IMR-90 (cell line): ENCODE measurements around the gene CAMK2B. TPM values are rescaled to one million over a fixed set of nuclear protein-coding genes. Genes with fewer than 3 reads are reported as not detected.

Source experiments
- ATAC-seq: fragments of 200-7000 bp; cut with Tn5 transposase; 2 replicates; pipeline ENCODE4 v1.9.1; 2020; ENCODE audit warnings: low read depth, mild to moderate bottlenecking, moderate library complexity
- BruUV-seq: library from RNA; stranded (reverse); fragments of 400-500 nt; replicated peaks from 2 replicates; lab custom pipeline; 2021; lab: Mats Ljungman, UMichigan
- CTCF ChIA-PET: fragments of 300-600 bp; formaldehyde crosslinking; extraction: SDS; loops from one replicate; lab custom pipeline; 2021; ENCODE audit warnings: antibody characterized with exemption; lab: Yijun Ruan, JAX
- POLR2A ChIA-PET: fragments of 300-600 bp; sonication (Branson Sonifier 250); formaldehyde crosslinking; loops from one replicate; lab custom pipeline; 2022; ENCODE audit warnings: antibody characterized with exemption; ENCODE audit not compliant: unreplicated experiment; lab: Charles Lee
- DNase-seq: peaks from one replicate; pipeline ENCODE4 v3.0.0; 2013
- H2AFZ ChIP-seq: replicated peaks from 2 replicates; pipeline ENCODE3; 2013; ENCODE audit warnings: low read length, mild to moderate bottlenecking; ENCODE audit not compliant: poor library complexity
- H2AK5ac ChIP-seq: 2 replicates; pipeline ENCODE4 v1.6.1; 2013; ENCODE audit warnings: low read depth, low read length, inconsistent platforms
- H2AK9ac ChIP-seq: replicated peaks from 2 replicates; pipeline ENCODE3; 2013; ENCODE audit warnings: mild to moderate bottlenecking, low read depth, low read length, moderate library complexity; ENCODE audit not compliant: poor library complexity
- H2BK120ac ChIP-seq: 2 replicates; pipeline ENCODE4 v1.6.1; 2013; ENCODE audit warnings: low read depth, low read length, inconsistent platforms
- H2BK15ac ChIP-seq: 3 replicates; pipeline ENCODE4 v1.6.1; 2013; ENCODE audit warnings: low read depth, low read length, inconsistent platforms
- H2BK20ac ChIP-seq: 2 replicates; pipeline ENCODE4 v1.6.1; 2013; ENCODE audit warnings: low read depth, mild to moderate bottlenecking, inconsistent platforms, low read length, moderate library complexity
- H2BK5ac ChIP-seq: 2 replicates; pipeline ENCODE4 v1.6.1; 2013; ENCODE audit warnings: mild to moderate bottlenecking, low read depth, low read length, inconsistent platforms; ENCODE audit not compliant: poor library complexity, severe bottlenecking
- H3K14ac ChIP-seq: replicated peaks from 2 replicates; pipeline ENCODE4 v1.6.1; 2013; ENCODE audit warnings: low read depth, low read length, inconsistent platforms
- H3K18ac ChIP-seq: 2 replicates; pipeline ENCODE4 v1.6.1; 2013; ENCODE audit warnings: low read depth, low read length, control low read depth
- H3K23ac ChIP-seq: 2 replicates; pipeline ENCODE4 v1.6.1; 2013; ENCODE audit warnings: low read depth, low read length, inconsistent platforms
- H3K27ac ChIP-seq: 2 replicates; pipeline ENCODE4 v1.5.1; 2013; ENCODE audit warnings: mild to moderate bottlenecking, control low read depth, low read length; ENCODE audit not compliant: insufficient read depth
- H3K27me3 ChIP-seq: 2 replicates; pipeline ENCODE4 v1.6.1; 2013; ENCODE audit warnings: low read length; ENCODE audit not compliant: control insufficient read depth, insufficient read depth
- H3K36me3 ChIP-seq: 2 replicates; pipeline ENCODE4 v1.6.1; 2013; ENCODE audit warnings: low read length, mixed read lengths; ENCODE audit not compliant: control insufficient read depth, insufficient read depth
- H3K4ac ChIP-seq: 2 replicates; pipeline ENCODE4 v1.6.1; 2013; ENCODE audit warnings: low read depth, low read length, inconsistent platforms
- H3K4me1 ChIP-seq: 2 replicates; pipeline ENCODE4 v1.6.1; 2013; ENCODE audit warnings: low read length, mixed read lengths; ENCODE audit not compliant: control insufficient read depth, insufficient read depth
- H3K4me2 ChIP-seq: 2 replicates; pipeline ENCODE4 v1.6.1; 2013; ENCODE audit warnings: low read depth, mild to moderate bottlenecking, control low read depth, low read length, moderate library complexity
- H3K4me3 ChIP-seq: 2 replicates; pipeline ENCODE4 v1.5.1; 2013; ENCODE audit warnings: low read depth, mild to moderate bottlenecking, control low read depth, low read length, moderate library complexity; ENCODE audit not compliant: insufficient read depth
- H3K56ac ChIP-seq: 2 replicates; pipeline ENCODE4 v1.6.1; 2013; ENCODE audit warnings: low read length, inconsistent platforms; ENCODE audit not compliant: insufficient read depth; ENCODE audit errors: extremely low read depth
- H3K79me1 ChIP-seq, 2 experiments: 2 replicates each; pipeline ENCODE4 v1.6.1; 2013; ENCODE audit warnings: low read length in 2 of 2, inconsistent platforms in 1 of 2, low read depth in 1 of 2
- H3K9ac ChIP-seq: 2 replicates; pipeline ENCODE4 v1.6.1; 2013; ENCODE audit warnings: low read depth, low read length, control low read depth
- H3K9me1 ChIP-seq: 2 replicates; pipeline ENCODE4 v1.6.1; 2013; ENCODE audit warnings: low read length, inconsistent platforms; ENCODE audit not compliant: insufficient read depth
- H3K9me3 ChIP-seq: 2 replicates; pipeline ENCODE4 v1.6.1; 2013; ENCODE audit warnings: low read length; ENCODE audit not compliant: control insufficient read depth, insufficient read depth
- H4K20me1 ChIP-seq: 2 replicates; pipeline ENCODE4 v1.6.1; 2013; ENCODE audit warnings: low read length, inconsistent platforms; ENCODE audit not compliant: insufficient read depth
- H4K5ac ChIP-seq: 2 replicates; pipeline ENCODE4 v1.6.1; 2013; ENCODE audit warnings: mild to moderate bottlenecking, low read depth, low read length, control low read depth
- H4K8ac ChIP-seq, 2 experiments: 2 replicates each; pipeline ENCODE4 v1.6.1; 2013; ENCODE audit warnings: low read depth in 2 of 2, low read length in 2 of 2, control low read depth in 1 of 2, inconsistent platforms in 1 of 2
- H4K91ac ChIP-seq: 2 replicates; pipeline ENCODE4 v1.6.1; 2013; ENCODE audit warnings: low read depth, low read length, inconsistent platforms; ENCODE audit not compliant: insufficient read depth
- CHD1 ChIP-seq: IDR thresholded peaks from 2 replicates; pipeline ENCODE4 v1.6.1; 2012; ENCODE audit warnings: low read depth, low read length, improper control_type of control experiment
- MXI1 ChIP-seq: IDR thresholded peaks from 2 replicates; pipeline ENCODE4 v1.6.1; 2012; ENCODE audit warnings: low read depth, mild to moderate bottlenecking, low read length, moderate library complexity, borderline replicate concordance
- NFE2L2 ChIP-seq: fragments of 150-350 bp; IDR thresholded peaks from 2 replicates; pipeline ENCODE4 v1.6.1; 2016; ENCODE audit warnings: low read depth, mild to moderate bottlenecking, low read length
- RAD21 ChIP-seq: IDR thresholded peaks from 2 replicates; pipeline ENCODE4 v1.6.1; 2012; ENCODE audit warnings: low read length, improper control_type of control experiment
- RFX5 ChIP-seq: IDR thresholded peaks from 2 replicates; pipeline ENCODE4 v1.8.0; 2012; ENCODE audit warnings: low read depth, mild to moderate bottlenecking, low read length, moderate library complexity
- SMC3 ChIP-seq: fragments of 150-350 bp; IDR thresholded peaks from 2 replicates; pipeline ENCODE4 v1.6.1; 2016; ENCODE audit warnings: low read depth, mild to moderate bottlenecking, antibody characterized with exemption, low read length, moderate library complexity
- WGBS, 2 experiments: methylation state at CpG; one replicate each; pipeline versions ENCODE4 v1.1.5 to v1.1.7; 2013; ENCODE audit warnings: missing lambda C conversion rate in 2 of 2; ENCODE audit not compliant: insufficient read length in 1 of 2; ENCODE audit errors: extremely low coverage in 2 of 2; 5-methylcytosine and 5-hydroxymethylcytosine counted together
- dilution Hi-C: fragments of 300-500 bp; cut with HindIII; formaldehyde crosslinking; loops from one replicate; pipeline ENCODE4 v1.14.3; 2018; ENCODE audit warnings: low sequenced_read_pairs; ENCODE audit not compliant: unreplicated experiment
- in situ Hi-C: fragments of 300-500 bp; cut with MboI; formaldehyde crosslinking; loops from 3 replicates; pipeline ENCODE4 v1.14.3; 2019; ENCODE audit warnings: low sequenced_read_pairs, inconsistent platforms, mixed read lengths
- intact Hi-C: fragments of 100-400 bp; cut with micrococcal nuclease; formaldehyde crosslinking; loops from 2 replicates; pipeline ENCODE4 v1.10.0; 2022
- polyA plus RNA-seq, 3 experiments: library from polyadenylated mRNA; depleted of rRNA; stranded (reverse); fragments of >200 nt; gene quantifications; 2 replicates each; pipeline ENCODE4 v1.2.3, GENCODE V29; 2012; ENCODE audit warnings: low replicate concordance in 1 of 3
- total RNA-seq: library from RNA; depleted of rRNA; stranded (reverse); fragments of >200 nt; gene quantifications from 2 replicates; pipeline ENCODE4 v1.2.3, GENCODE V29; 2012
- TF ChIP-seq, protein P1 (sequence below): fragments of 150-350 bp; IDR thresholded peaks from 2 replicates; pipeline ENCODE4 v1.6.1; 2016; ENCODE audit warnings: low read depth, mild to moderate bottlenecking, low read length, moderate library complexity, borderline replicate concordance

Gene CAMK2B
- total and polyA plus RNA-seq, 2 of the 4 experiments (the other 2 are of a cell fraction): 0.18 to 0.36 TPM

DNA sequence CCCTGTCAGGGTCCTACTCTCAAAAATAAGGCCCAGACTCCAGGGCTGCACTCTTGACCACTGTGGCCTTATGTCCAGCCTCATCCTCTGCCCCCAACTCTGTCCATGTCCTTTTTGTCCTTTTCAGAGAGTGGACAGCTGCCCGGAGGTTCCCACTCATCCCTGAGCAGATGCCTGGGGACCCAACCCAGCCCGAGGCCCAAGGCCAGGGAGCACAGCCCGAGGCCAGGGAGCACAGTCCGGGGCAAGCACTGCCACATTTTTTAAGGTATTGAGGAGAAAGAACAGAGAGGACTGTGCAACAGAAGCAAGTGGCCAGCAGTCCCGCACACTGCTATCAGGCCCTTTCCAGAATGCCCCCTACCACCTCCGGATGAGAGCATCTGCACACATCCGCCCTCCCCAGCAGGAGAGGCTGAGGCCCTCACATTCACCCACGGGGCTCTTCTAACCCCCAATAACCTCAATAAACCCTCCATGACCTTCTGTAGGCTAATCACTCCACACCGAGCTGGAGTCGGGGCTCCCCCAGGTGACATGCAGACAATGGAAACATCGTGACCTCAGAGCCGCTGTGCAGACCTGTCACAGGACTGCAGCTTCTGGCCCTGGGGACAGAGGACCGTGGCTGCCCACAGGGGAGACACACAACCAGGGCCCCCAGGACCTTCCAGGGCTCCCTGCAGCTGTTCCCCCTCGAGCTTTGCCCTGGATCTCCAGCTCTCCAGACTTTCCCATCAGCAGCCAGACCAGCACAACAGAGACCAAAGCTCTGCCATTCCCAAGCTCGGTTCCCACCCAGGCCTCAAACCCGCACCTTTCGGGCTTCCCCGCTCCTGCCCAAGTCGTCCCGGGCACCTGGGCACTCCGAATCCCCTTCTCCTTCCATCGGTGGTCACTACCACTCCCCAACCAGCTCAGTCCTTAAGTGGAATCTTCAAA is 51.4 kb downstream of the CAMK2B start:
- dilution Hi-C loops: no loop called here
- TF ChIP-seq CHD1 (no peak), RFX5 (no peak), NFE2L2 (no peak), SMC3 (no peak), MXI1 (no peak), RAD21 (no peak)
- TF ChIP-seq, protein P1, sequence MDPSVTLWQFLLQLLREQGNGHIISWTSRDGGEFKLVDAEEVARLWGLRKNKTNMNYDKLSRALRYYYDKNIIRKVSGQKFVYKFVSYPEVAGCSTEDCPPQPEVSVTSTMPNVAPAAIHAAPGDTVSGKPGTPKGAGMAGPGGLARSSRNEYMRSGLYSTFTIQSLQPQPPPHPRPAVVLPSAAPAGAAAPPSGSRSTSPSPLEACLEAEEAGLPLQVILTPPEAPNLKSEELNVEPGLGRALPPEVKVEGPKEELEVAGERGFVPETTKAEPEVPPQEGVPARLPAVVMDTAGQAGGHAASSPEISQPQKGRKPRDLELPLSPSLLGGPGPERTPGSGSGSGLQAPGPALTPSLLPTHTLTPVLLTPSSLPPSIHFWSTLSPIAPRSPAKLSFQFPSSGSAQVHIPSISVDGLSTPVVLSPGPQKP: no peak

More for the DNA sequence above, 51.4 kb downstream of the CAMK2B start:
- Histone ChIP-seq H4K8ac (no peak overlapping the region), H4K20me1 (no peaks in the 10 kb centered on the region), H3K18ac (no peak overlapping the region), H2AK9ac (peak overlapping the region; percentile 16), H3K27me3 (peaks cover 38% of the 10 kb centered on the region), H2AFZ (no peak overlapping the region), H3K4me3 (no peak overlapping the region), H3K9me3 (no peaks in the 10 kb centered on the region), H3K4ac (no peak overlapping the region), H2BK5ac (no peak overlapping the region), H3K56ac (no peak overlapping the region), H3K9ac (no peak overlapping the region), H2BK20ac (no peak overlapping the region), H4K5ac (no peak overlapping the region), H3K4me2 (no peak overlapping the region), H3K4me1 (no peaks in the 10 kb centered on the region; the same call in 1 of the 2 replicates), H3K79me1 (no peaks in the 10 kb centered on the region), H4K91ac (no peak overlapping the region), H3K27ac (no peak overlapping the region), H3K23ac (no peak overlapping the region), H3K9me1 (0 out of 2 replicates have a peak, but pooled peaks cover 2% of the 10 kb centered on the region), H3K14ac (no peak overlapping the region), H2BK120ac (no peak overlapping the region), H3K36me3 (no peaks in the 10 kb centered on the region), H2AK5ac (no peak overlapping the region), H2BK15ac (no peak overlapping the region)
- ChIA-PET POLR2A (no interaction called here), CTCF (no interaction called here)
- no TSS peak for BruUV-seq
- WGBS, 2 experiments: 71% methylated on average over 9 of the region's 22 CpGs; no CpG with 5 or more reads in 1 of the 2 experiments
- DNase-seq (no peak), ATAC-seq (no peak)
- intact Hi-C loops (no loop called here), in situ Hi-C loops (no loop called here)
